ENCODE results near the gene AKAP17A. TPM values are rescaled to one million over a fixed set of nuclear protein-coding genes. Genes with fewer than 3 reads are reported as not detected.

AKAP17A gene
- total and polyA plus RNA-seq, 2 of the 13 experiments (the other 11 are each of a cell fraction or from before 2014, with no cell fraction given), result 20.5 to 26.5 TPM

GRCh38 chrX:1592470-1593142 is 1.2 kb downstream of the AKAP17A start (continued):
- TF ChIP-seq PATZ1 (CRISPR knock-in tag; IDR thresholded peaks at IDR 0.05) (peak; percentile 54), ZSCAN20 (CRISPR knock-in tag; IDR thresholded peaks at IDR 0.05; ENCODE audit: borderline replicate concordance) (no peak), HMG20B (CRISPR knock-in tag; conservative IDR thresholded peaks at IDR 0.05) (no peak), ZNF432 (CRISPR knock-in tag; IDR thresholded peaks at IDR 0.05; ENCODE audit: borderline replicate concordance) (no peak), SP5 (CRISPR knock-in tag; IDR thresholded peaks at IDR 0.05; ENCODE audit: borderline replicate concordance, low read depth) (peak; percentile 19; the same call in 1 of the 2 replicates), PLSCR1 (CRISPR knock-in tag; IDR thresholded peaks at IDR 0.05; ENCODE audit: borderline replicate concordance) (no peak), ZFX (CRISPR knock-in tag; IDR thresholded peaks at IDR 0.05; ENCODE audit: low read depth) (peak; percentile 71), ZNF335 (CRISPR knock-in tag; IDR thresholded peaks at IDR 0.05) (no peak), ZNF337 (CRISPR knock-in tag; IDR thresholded peaks at IDR 0.05; ENCODE audit: borderline replicate concordance, low read depth) (no peak), ZNF619 (CRISPR knock-in tag; IDR thresholded peaks at IDR 0.05) (0 out of 2 replicates have a peak, but pooled peaks have one; percentile 28), ZNF598 (CRISPR knock-in tag; IDR thresholded peaks at IDR 0.05; ENCODE audit: borderline replicate concordance) (no peak), GABPA (IDR thresholded peaks at IDR 0.05; ENCODE audit: low read depth, low read length) (no peak), GABPA (CRISPR knock-in tag; IDR thresholded peaks at IDR 0.05; ENCODE audit: low read depth) (peak; percentile 37), PAX8 (CRISPR knock-in tag; IDR thresholded peaks at IDR 0.05; ENCODE audit: borderline replicate concordance) (no peak), GABPB1 (CRISPR knock-in tag; IDR thresholded peaks at IDR 0.05) (peak; percentile 49; the same call in 1 of the 2 replicates), POGK (CRISPR knock-in tag; conservative IDR thresholded peaks at IDR 0.05) (no peak), ARNT (IDR thresholded peaks at IDR 0.05) (no peak), ZNF766 (CRISPR knock-in tag; IDR thresholded peaks at IDR 0.05; ENCODE audit: borderline replicate concordance) (no peak), ZKSCAN1 (IDR thresholded peaks at IDR 0.05; ENCODE audit: low read length) (no peak), ZBTB26 (CRISPR knock-in tag; IDR thresholded peaks at IDR 0.05; ENCODE audit: borderline replicate concordance) (no peak), ZNF264 (CRISPR knock-in tag; IDR thresholded peaks at IDR 0.05) (no peak), TEAD3 (CRISPR knock-in tag; optimal IDR thresholded peaks at IDR 0.05; ENCODE audit: borderline replicate concordance) (no peak), HDAC6 (IDR thresholded peaks at IDR 0.05; ENCODE audit: low read depth, low read length) (no peak)

Data from HepG2 (cell line).